BLaER1 (cell line): ENCODE data around the gene DNPH1.

Experiments used
- H3K27ac ChIP-seq: shearing (Covaris generic); formaldehyde crosslinking; 2 replicates; pipeline ENCODE4 v1.8.1; 2022
- H3K27me3 ChIP-seq: shearing (Covaris generic); formaldehyde crosslinking; 2 replicates; pipeline ENCODE4 v1.8.1; 2022
- H3K36me3 ChIP-seq: shearing (Covaris generic); formaldehyde crosslinking; 2 replicates; pipeline ENCODE4 v1.8.1; 2022
- H3K4me1 ChIP-seq: shearing (Covaris generic); formaldehyde crosslinking; 2 replicates; pipeline ENCODE4 v1.8.1; 2022
- H3K4me2 ChIP-seq: shearing (Covaris generic); formaldehyde crosslinking; 2 replicates; pipeline ENCODE4 v1.8.1; 2022
- H3K4me3 ChIP-seq: shearing (Covaris generic); formaldehyde crosslinking; 2 replicates; pipeline ENCODE4 v1.8.1; 2022
- H3K9ac ChIP-seq: shearing (Covaris generic); formaldehyde crosslinking; 2 replicates; pipeline ENCODE4 v1.8.1; 2022
- H3K9me3 ChIP-seq: shearing (Covaris generic); formaldehyde crosslinking; 2 replicates; pipeline ENCODE4 v1.8.1; 2022
- H4K20me1 ChIP-seq: shearing (Covaris generic); formaldehyde crosslinking; 2 replicates; pipeline ENCODE4 v1.8.1; 2022
- Cebpa-rat ChIP-seq: shearing (Covaris generic); IDR thresholded peaks from 2 replicates; pipeline ENCODE4 v1.8.1; 2022

The DNPH1 gene

GRCh38 chr6:43186706-43187105 is 42.6 kb downstream of the DNPH1 start:
- Histone ChIP-seq H3K27ac (no peak overlapping the region), H3K9ac (no peak overlapping the region), H3K4me1 (peaks cover 28% of the 10 kb centered on the region), H3K9me3 (no peaks in the 10 kb centered on the region; the same call in 1 of the 2 replicates), H3K27me3 (no peaks in the 10 kb centered on the region), H4K20me1 (no peaks in the 10 kb centered on the region), H3K36me3 (peaks cover 53% of the 10 kb centered on the region), H3K4me2 (no peak overlapping the region), H3K4me3 (no peak overlapping the region)
- TF ChIP-seq Cebpa-rat, result no peak

GRCh38 chr6:43186019-43186418 is 43.3 kb downstream of the DNPH1 start:
- H3K4me2 ChIP-seq, result no peak overlapping the region
- peaks cover 35% of the 10 kb centered on the region for H3K4me1 ChIP-seq
- H3K4me3 ChIP-seq, result no peak overlapping the region
- H3K36me3 ChIP-seq, result peaks cover 53% of the 10 kb centered on the region
- no peaks in the 10 kb centered on the region for H3K27me3 ChIP-seq
- no peak for TF ChIP-seq Cebpa-rat
- H3K27ac ChIP-seq, result no peak overlapping the region
- no peak overlapping the region for H3K9ac ChIP-seq
- H3K9me3 ChIP-seq, result no peaks in the 10 kb centered on the region; the same call in 1 of the 2 replicates
- no peaks in the 10 kb centered on the region for H4K20me1 ChIP-seq

- Histone ChIP-seq H3K9me3 (no peaks in the 10 kb centered on the region; the same call in 1 of the 2 replicates), H3K9ac (no peak overlapping the region), H4K20me1 (no peaks in the 10 kb centered on the region), H3K36me3 (peaks cover 53% of the 10 kb centered on the region), H3K4me3 (no peak overlapping the region), H3K4me2 (no peak overlapping the region), H3K27me3 (no peaks in the 10 kb centered on the region), H3K27ac (no peak overlapping the region), H3K4me1 (peaks cover 40% of the 10 kb centered on the region)
- TF ChIP-seq Cebpa-rat, result no peak
Observed at GRCh38 chr6:43185391-43185985, 43.8 kb downstream of the DNPH1 start.

GRCh38 chr6:43184268-43184985 is 44.9 kb downstream of the DNPH1 start:
- H3K9ac ChIP-seq, result no peak overlapping the region
- H3K27ac ChIP-seq, result no peak overlapping the region
- H3K4me1 ChIP-seq, result peaks cover 40% of the 10 kb centered on the region
- no peaks in the 10 kb centered on the region for H3K27me3 ChIP-seq
- peaks cover 56% of the 10 kb centered on the region for H3K36me3 ChIP-seq
- no peaks in the 10 kb centered on the region for H4K20me1 ChIP-seq
- peak overlapping the region; percentile 97; the same call in 1 of the 2 replicates for H3K4me2 ChIP-seq
- no peak for TF ChIP-seq Cebpa-rat
- no peaks in the 10 kb centered on the region; the same call in 1 of the 2 replicates for H3K9me3 ChIP-seq
- no peak overlapping the region for H3K4me3 ChIP-seq

GRCh38 chr6:43183441-43183840 is 45.8 kb downstream of the DNPH1 start:
- H3K27ac ChIP-seq, result 0 out of 2 replicates have a peak overlapping the region, but pooled peaks have one; percentile 67
- H3K27me3 ChIP-seq, result no peaks in the 10 kb centered on the region
- peaks cover 40% of the 10 kb centered on the region for H3K4me1 ChIP-seq
- no peaks in the 10 kb centered on the region; the same call in 1 of the 2 replicates for H3K9me3 ChIP-seq
- peaks cover 59% of the 10 kb centered on the region for H3K36me3 ChIP-seq
- TF ChIP-seq Cebpa-rat, result no peak
- H3K4me3 ChIP-seq, result peak overlapping the region; percentile 82; the same call in 1 of the 2 replicates
- peak overlapping the region; percentile 97 for H3K4me2 ChIP-seq
- peak overlapping the region; percentile 84 for H3K9ac ChIP-seq
- no peaks in the 10 kb centered on the region for H4K20me1 ChIP-seq

GRCh38 chr6:43181942-43182860 is 47.1 kb downstream of the DNPH1 start, which contains the start of gene CUL9:
Gene CUL9 (plus strand): TSS chr6:43182196. CDS start chr6:43184311, 2,115 bp downstream.
- H3K27me3 ChIP-seq, result no peaks in the 10 kb centered on the region
- peaks cover 40% of the 10 kb centered on the region for H3K4me1 ChIP-seq
- no peaks in the 10 kb centered on the region; the same call in 1 of the 2 replicates for H3K9me3 ChIP-seq
- H3K36me3 ChIP-seq, result peaks cover 59% of the 10 kb centered on the region
- no peak for TF ChIP-seq Cebpa-rat
- peak within 1 kb of the TSS; percentile 82 for H3K4me3 ChIP-seq
- peak within 1 kb of the TSS; percentile 84 for H3K9ac ChIP-seq
- H3K27ac ChIP-seq, result peak within 1 kb of the TSS; percentile 67
- peak within 1 kb of the TSS; percentile 97 for H3K4me2 ChIP-seq
- no peaks in the 10 kb centered on the region for H4K20me1 ChIP-seq

GRCh38 chr6:43181621-43181941 is 47.7 kb downstream of the DNPH1 start:
- TF ChIP-seq Cebpa-rat, result no peak
- peaks cover 40% of the 10 kb centered on the region for H3K4me1 ChIP-seq
- H3K27ac ChIP-seq, result peak overlapping the region; percentile 67
- peaks cover 3% of the 10 kb centered on the region for H4K20me1 ChIP-seq
- peak overlapping the region; percentile 84 for H3K9ac ChIP-seq
- peak overlapping the region; percentile 97 for H3K4me2 ChIP-seq
- peak overlapping the region; percentile 82 for H3K4me3 ChIP-seq
- no peaks in the 10 kb centered on the region for H3K27me3 ChIP-seq
- H3K9me3 ChIP-seq, result no peaks in the 10 kb centered on the region
- H3K36me3 ChIP-seq, result peaks cover 59% of the 10 kb centered on the region

GRCh38 chr6:43180985-43181384 is 48.3 kb downstream of the DNPH1 start:
- Histone ChIP-seq H3K27ac (no peak overlapping the region), H3K4me2 (peak overlapping the region; percentile 97), H3K4me3 (no peak overlapping the region), H3K36me3 (peaks cover 59% of the 10 kb centered on the region), H3K9ac (no peak overlapping the region), H3K27me3 (no peaks in the 10 kb centered on the region), H3K9me3 (no peaks in the 10 kb centered on the region), H3K4me1 (peaks cover 40% of the 10 kb centered on the region), H4K20me1 (peaks cover 9% of the 10 kb centered on the region)
- TF ChIP-seq Cebpa-rat, result no peak

GRCh38 chr6:43180058-43180457 is 49.2 kb downstream of the DNPH1 start:
- Histone ChIP-seq H3K36me3 (peaks cover 59% of the 10 kb centered on the region), H3K4me2 (no peak overlapping the region), H3K27ac (no peak overlapping the region), H3K9ac (no peak overlapping the region), H3K27me3 (no peaks in the 10 kb centered on the region), H3K9me3 (no peaks in the 10 kb centered on the region), H3K4me1 (peaks cover 49% of the 10 kb centered on the region), H4K20me1 (peaks cover 18% of the 10 kb centered on the region), H3K4me3 (no peak overlapping the region)
- no peak for TF ChIP-seq Cebpa-rat
